HG03432 (cell line): ENCODE data around the gene IRAK1BP1.
"Not testable (repeated sequence)": the region's sequence is repeated elsewhere in the genome, so short reads cannot be mapped to it uniquely, and the experiment has no call there.

ENCODE experiments used
- ATAC-seq: cut with Tn5 transposase; IDR thresholded peaks from one replicate; pipeline ENCODE4 v1.9.1; 2021; ENCODE audit warnings: mild to moderate bottlenecking, moderate library complexity; ENCODE audit not compliant: unreplicated experiment

The IRAK1BP1 gene

GRCh38 chr6:78883651-78884050 is 16.3 kb downstream of the IRAK1BP1 start:
- ATAC-seq, result no peak

GRCh38 chr6:78889901-78890300 is 22.6 kb downstream of the IRAK1BP1 start:
- ATAC-seq, result not testable (repeated sequence)

GRCh38 chr6:78896227-78896626 is 28.9 kb downstream of the IRAK1BP1 start:
- ATAC-seq, result no peak

GRCh38 chr6:78908621-78909020 is 41.3 kb downstream of the IRAK1BP1 start:
- no peak for ATAC-seq

GRCh38 chr6:78909391-78909790 is 42.0 kb downstream of the IRAK1BP1 start:
- ATAC-seq, result no peak

- ATAC-seq, result no peak
These were observed 42.7 kb downstream of the IRAK1BP1 start for GRCh38 chr6:78910010-78910409.

GRCh38 chr6:78910591-78911171 is 43.3 kb downstream of the IRAK1BP1 start:
- ATAC-seq, result peak; percentile 79

GRCh38 chr6:78911218-78911940 is 44.0 kb downstream of the IRAK1BP1 start:
- ATAC-seq, result no peak

- no peak for ATAC-seq
These were observed 49.1 kb downstream of the IRAK1BP1 start for GRCh38 chr6:78916411-78916810.

GRCh38 chr6:78917788-78918187 is 50.4 kb downstream of the IRAK1BP1 start:
- no peak for ATAC-seq

GRCh38 chr6:78921168-78921567 is 53.8 kb downstream of the IRAK1BP1 start:
- not testable (repeated sequence) for ATAC-seq

- ATAC-seq, result no peak
These were observed 58.0 kb downstream of the IRAK1BP1 start for GRCh38 chr6:78925317-78925716.

GRCh38 chr6:78935553-78935952 is 68.2 kb downstream of the IRAK1BP1 start:
- no peak for ATAC-seq

- no peak for ATAC-seq
These were observed 69.2 kb downstream of the IRAK1BP1 start for GRCh38 chr6:78936515-78936914.

- no peak for ATAC-seq
These were observed 75.1 kb downstream of the IRAK1BP1 start for GRCh38 chr6:78942446-78942845.

- no peak for ATAC-seq
These were observed 80.2 kb downstream of the IRAK1BP1 start for GRCh38 chr6:78947529-78947928.

GRCh38 chr6:78947962-78948361 is 80.6 kb downstream of the IRAK1BP1 start:
- ATAC-seq, result no peak

GRCh38 chr6:78948785-78949184 is 81.4 kb downstream of the IRAK1BP1 start:
- ATAC-seq, result no peak

GRCh38 chr6:78952362-78952761 is 85.0 kb downstream of the IRAK1BP1 start:
- ATAC-seq, result no peak
